Measurements from ENCODE around the gene KRTAP12-4.
"Not testable (repeated sequence)": the region's sequence is repeated elsewhere in the genome, so short reads cannot be mapped to it uniquely, and the experiment has no call there.

DNA sequence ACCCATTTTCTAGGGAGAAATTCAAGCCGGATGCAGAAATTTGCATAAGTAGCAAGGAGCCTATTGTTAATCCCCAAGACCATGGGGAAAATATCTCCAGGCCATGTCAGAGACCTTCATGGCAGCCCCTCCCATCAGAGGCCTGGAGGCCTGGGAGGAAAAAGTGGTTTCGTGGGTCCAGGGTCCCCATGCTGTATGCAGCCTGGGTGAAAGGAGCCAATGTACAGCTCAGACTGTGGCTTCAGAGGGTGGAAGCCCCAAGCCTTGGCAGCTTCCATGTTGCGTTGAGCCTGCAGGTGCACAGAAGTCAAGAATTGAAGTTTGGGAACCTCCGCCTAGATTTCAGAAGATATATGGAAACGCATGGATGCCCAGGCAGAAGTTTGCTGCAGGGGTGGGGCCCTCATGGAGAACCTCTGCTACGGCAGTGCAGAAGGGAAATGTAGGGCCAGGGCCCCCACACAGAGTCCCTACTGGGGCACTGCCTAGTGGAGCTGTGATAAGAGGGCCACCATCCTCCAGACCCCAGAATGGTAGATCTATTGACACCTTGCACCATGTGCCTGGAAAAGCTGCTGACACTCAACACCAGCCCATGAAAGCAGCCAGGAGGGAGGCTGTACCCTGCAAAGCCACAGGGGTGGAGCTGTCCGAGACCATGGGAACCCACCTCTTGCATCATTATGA lies 44.2 kb downstream of the KRTAP12-4 start:
- TF ChIP-seq, protein P1, sequence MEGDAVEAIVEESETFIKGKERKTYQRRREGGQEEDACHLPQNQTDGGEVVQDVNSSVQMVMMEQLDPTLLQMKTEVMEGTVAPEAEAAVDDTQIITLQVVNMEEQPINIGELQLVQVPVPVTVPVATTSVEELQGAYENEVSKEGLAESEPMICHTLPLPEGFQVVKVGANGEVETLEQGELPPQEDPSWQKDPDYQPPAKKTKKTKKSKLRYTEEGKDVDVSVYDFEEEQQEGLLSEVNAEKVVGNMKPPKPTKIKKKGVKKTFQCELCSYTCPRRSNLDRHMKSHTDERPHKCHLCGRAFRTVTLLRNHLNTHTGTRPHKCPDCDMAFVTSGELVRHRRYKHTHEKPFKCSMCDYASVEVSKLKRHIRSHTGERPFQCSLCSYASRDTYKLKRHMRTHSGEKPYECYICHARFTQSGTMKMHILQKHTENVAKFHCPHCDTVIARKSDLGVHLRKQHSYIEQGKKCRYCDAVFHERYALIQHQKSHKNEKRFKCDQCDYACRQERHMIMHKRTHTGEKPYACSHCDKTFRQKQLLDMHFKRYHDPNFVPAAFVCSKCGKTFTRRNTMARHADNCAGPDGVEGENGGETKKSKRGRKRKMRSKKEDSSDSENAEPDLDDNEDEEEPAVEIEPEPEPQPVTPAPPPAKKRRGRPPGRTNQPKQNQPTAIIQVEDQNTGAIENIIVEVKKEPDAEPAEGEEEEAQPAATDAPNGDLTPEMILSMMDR (IDR thresholded peaks at IDR 0.05; ENCODE audit: insufficient read depth, low read length), result not testable (repeated sequence)
- TF ChIP-seq REST (IDR thresholded peaks at IDR 0.05; ENCODE audit: insufficient replicate concordance, low read depth); GABPA (IDR thresholded peaks at IDR 0.05; ENCODE audit: low read depth): not testable (repeated sequence)

Data from HL-60 (cell line).